Fibroblast of lung (primary cell): ENCODE data around the gene ANAPC16.

Source experiments
- CTCF ChIP-seq, 2 donors: IDR thresholded peaks in 1 of 2; conservative IDR thresholded peaks in 1 of 2; 1 replicate in 1 of 2; 2 replicates in 1 of 2; pipeline ENCODE4 v1.5.1; 2011 to 2012; ENCODE audit warnings: low read length in 2 of 2, control low read depth in 1 of 2, inconsistent platforms in 1 of 2, low read depth in 1 of 2, mild to moderate bottlenecking in 1 of 2
- EZH2 ChIP-seq: IDR thresholded peaks from 2 replicates; pipeline ENCODE4 v1.5.1; 2012; ENCODE audit warnings: low read length, control low read depth, mild to moderate bottlenecking; ENCODE audit errors: missing control alignments

GRCh38 chr10:72241691-72242252 lies 26.0 kb downstream of the ANAPC16 start:
- TF ChIP-seq EZH2 = no peak
- no peak for TF ChIP-seq CTCF (conservative IDR thresholded peaks at IDR 0.05 in 1 of 2, IDR thresholded peaks at IDR 0.05 in 1 of 2; ENCODE audit: low read depth in 1 of 2, low read length in 2 of 2)
